ENCODE results near the gene COPS7A. TPM values are rescaled to one million over a fixed set of nuclear protein-coding genes. Genes with fewer than 3 reads are reported as not detected.

Gene COPS7A
- total RNA-seq, result 42.5 and 45.7 TPM in 2 replicates

GRCh38 chr12:6723607-6724408 is at the start of gene COPS7A:
Gene COPS7A (plus strand): TSS chr12:6724046. CDS start chr12:6724657, 611 bp downstream.

GRCh38 chr12:6688999-6689882 is 34.6 kb upstream of the COPS7A start, which contains the start of gene ZNF384:
Gene ZNF384 (minus strand): TSS chr12:6689375. CDS start chr12:6679520, 9,855 bp downstream.

GRCh38 chr12:6700646-6701051 is 23.2 kb upstream of the COPS7A start, which contains the start of gene PIANP:
Gene PIANP (minus strand): TSS chr12:6700815. CDS start chr12:6698061, 2,754 bp downstream.

GRCh38 chr12:6752921-6753771 is 29.3 kb downstream of the COPS7A start, which contains the start of gene MLF2:
Gene MLF2 (minus strand): TSS chr12:6753141. CDS start chr12:6752334, 807 bp downstream.

GRCh38 chr12:6765634-6766581 is 42.1 kb downstream of the COPS7A start, which contains the start of gene PTMS:
Gene PTMS (plus strand): TSS chr12:6766363. CDS start chr12:6766706, 343 bp downstream.

GRCh38 chr12:6772331-6772695 is 48.5 kb downstream of the COPS7A start, which contains the start of gene LAG3:
Gene LAG3 (plus strand): TSS chr12:6772520. CDS start chr12:6772853, 333 bp downstream.

Small RNA genes within 50 kb of the gene (small RNA-seq; reads per million reads assigned to genes)
- not detected for gene RNU6-781P

Other genes starting within 250 kb of the COPS7A start
- gene MRPL51, start 230.8 kb upstream of the COPS7A start, total RNA-seq, result 80.0 and 92.2 TPM in 2 replicates
- gene NCAPD2, start 229.9 kb upstream of the COPS7A start, total RNA-seq, result 38.2 and 48.4 TPM in 2 replicates
- gene GAPDH, start 189.5 kb upstream of the COPS7A start, total RNA-seq, result 6,940 and 9,259 TPM in 2 replicates
- gene IFFO1, start 168.0 kb upstream of the COPS7A start, total RNA-seq, result 9.7 and 12.7 TPM in 2 replicates
- 35.3 and 40.0 TPM in 2 replicates for gene NOP2, start 155.8 kb upstream of the COPS7A start, total RNA-seq
- 225 and 228 TPM in 2 replicates for gene CHD4, start 116.7 kb upstream of the COPS7A start, total RNA-seq
- gene LPAR5, start 88.1 kb upstream of the COPS7A start, total RNA-seq, result 0.10 TPM in 1 of 2 replicates, not detected in the other
- gene ACRBP, start 76.6 kb upstream of the COPS7A start, total RNA-seq, result 0.57 and 1.6 TPM in 2 replicates
- gene ING4, start 60.9 kb upstream of the COPS7A start, total RNA-seq, result 37.7 and 40.8 TPM in 2 replicates
- 30.2 and 31.4 TPM in 2 replicates for gene ZNF384, start 34.7 kb upstream of the COPS7A start, total RNA-seq
- not detected in 2 replicates for gene PIANP, start 23.2 kb upstream of the COPS7A start, total RNA-seq
- gene MLF2, start 29.1 kb downstream of the COPS7A start, total RNA-seq, result 141 and 153 TPM in 2 replicates
- gene PTMS, start 42.3 kb downstream of the COPS7A start, total RNA-seq, result 126 and 169 TPM in 2 replicates
- 0.10 and 0.33 TPM in 2 replicates for gene LAG3, start 48.5 kb downstream of the COPS7A start, total RNA-seq
- gene CD4, start 65.5 kb downstream of the COPS7A start, total RNA-seq, result not detected in 2 replicates
- 3.4 and 6.5 TPM in 2 replicates for gene GPR162, start 97.8 kb downstream of the COPS7A start, total RNA-seq
- 43.7 and 58.1 TPM in 2 replicates for gene P3H3, start 104.4 kb downstream of the COPS7A start, total RNA-seq
- 2.6 and 2.9 TPM in 2 replicates for gene GNB3, start 116.9 kb downstream of the COPS7A start, total RNA-seq
- 8.2 and 21.6 TPM in 2 replicates for gene CDCA3, start 127.2 kb downstream of the COPS7A start, total RNA-seq
- gene USP5, start 128.1 kb downstream of the COPS7A start, total RNA-seq, result 93.1 and 105 TPM in 2 replicates
- gene TPI1, start 143.5 kb downstream of the COPS7A start, total RNA-seq, result 757 and 836 TPM in 2 replicates
- gene SPSB2, start 149.3 kb downstream of the COPS7A start, total RNA-seq, result 3.3 and 4.3 TPM in 2 replicates
- gene LRRC23, start 180.8 kb downstream of the COPS7A start, total RNA-seq, result 2.5 and 2.9 TPM in 2 replicates
- gene ENO2, start 190.5 kb downstream of the COPS7A start, total RNA-seq, result 3.1 and 5.6 TPM in 2 replicates
- 14.9 and 17.3 TPM in 2 replicates for gene ATN1, start 203.9 kb downstream of the COPS7A start, total RNA-seq
- not detected in 2 replicates for gene RNU7-1, start 219.8 kb downstream of the COPS7A start, total RNA-seq
- gene C12orf57, start 220.0 kb downstream of the COPS7A start, total RNA-seq, result 62.0 and 91.1 TPM in 2 replicates
- gene PTPN6, start 227.3 kb downstream of the COPS7A start, total RNA-seq, result 1.2 and 2.0 TPM in 2 replicates
- gene PHB2, start 246.6 kb downstream of the COPS7A start, total RNA-seq, result 257 and 283 TPM in 2 replicates
- gene EMG1, start 246.9 kb downstream of the COPS7A start, total RNA-seq, result 31.0 and 36.5 TPM in 2 replicates

Measured in vein endothelial cell (primary cell).